ENCODE data around the gene NCR2. TPM values are rescaled to one million over a fixed set of nuclear protein-coding genes. Genes with fewer than 3 reads are reported as not detected.

Gene NCR2
- total and polyA plus RNA-seq, 9 of the 15 experiments (the other 6 are each of a cell fraction or from before 2014, with no cell fraction given), result not detected

GRCh38 chr6:41318654-41319565 is 16.5 kb upstream of the NCR2 start (continued):
- TF ChIP-seq SP1 (CRISPR knock-in tag; IDR thresholded peaks at IDR 0.05) (no peak), CHCHD3 (CRISPR knock-in tag; IDR thresholded peaks at IDR 0.05) (no peak), ZNF398 (CRISPR knock-in tag; IDR thresholded peaks at IDR 0.05) (no peak), MLLT1 (IDR thresholded peaks at IDR 0.05) (0 out of 4 replicates have a peak, but pooled peaks of 1 of the 2 experiments have one; percentile 50), EWSR1 (IDR thresholded peaks at IDR 0.05; ENCODE audit: borderline replicate concordance, low read depth, partially characterized antibody) (no peak), E4F1 (CRISPR knock-in tag; IDR thresholded peaks at IDR 0.05; ENCODE audit: borderline replicate concordance) (no peak), ZNF583 (CRISPR knock-in tag; IDR thresholded peaks at IDR 0.05) (no peak), CREM (IDR thresholded peaks at IDR 0.05; ENCODE audit: low read depth) (peak; percentile 80), BRCA1 (IDR thresholded peaks at IDR 0.05) (no peak), BRCA1 (CRISPR knock-in tag; IDR thresholded peaks at IDR 0.05) (no peak), FOXJ3 (CRISPR knock-in tag; IDR thresholded peaks at IDR 0.05) (no peak), ZNF347 (CRISPR knock-in tag; IDR thresholded peaks at IDR 0.05; ENCODE audit: low read depth) (no peak), KDM5B (IDR thresholded peaks at IDR 0.05; ENCODE audit: insufficient replicate concordance, low read depth, low read length) (no peak), NUFIP1 (IDR thresholded peaks at IDR 0.05; ENCODE audit: partially characterized antibody) (no peak), POLR3A (IDR thresholded peaks at IDR 0.05; ENCODE audit: borderline replicate concordance, extremely low read depth, insufficient read depth, insufficient read length) (no peak), ZNF184 (CRISPR knock-in tag; IDR thresholded peaks at IDR 0.05) (no peak), BRD9 (IDR thresholded peaks at IDR 0.05; ENCODE audit: low read depth, partially characterized antibody) (peak; percentile 51)
- TF ChIP-seq, protein P1, sequence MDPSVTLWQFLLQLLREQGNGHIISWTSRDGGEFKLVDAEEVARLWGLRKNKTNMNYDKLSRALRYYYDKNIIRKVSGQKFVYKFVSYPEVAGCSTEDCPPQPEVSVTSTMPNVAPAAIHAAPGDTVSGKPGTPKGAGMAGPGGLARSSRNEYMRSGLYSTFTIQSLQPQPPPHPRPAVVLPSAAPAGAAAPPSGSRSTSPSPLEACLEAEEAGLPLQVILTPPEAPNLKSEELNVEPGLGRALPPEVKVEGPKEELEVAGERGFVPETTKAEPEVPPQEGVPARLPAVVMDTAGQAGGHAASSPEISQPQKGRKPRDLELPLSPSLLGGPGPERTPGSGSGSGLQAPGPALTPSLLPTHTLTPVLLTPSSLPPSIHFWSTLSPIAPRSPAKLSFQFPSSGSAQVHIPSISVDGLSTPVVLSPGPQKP (CRISPR knock-in tag; IDR thresholded peaks at IDR 0.05), result no peak
- TF ChIP-seq, protein P2, sequence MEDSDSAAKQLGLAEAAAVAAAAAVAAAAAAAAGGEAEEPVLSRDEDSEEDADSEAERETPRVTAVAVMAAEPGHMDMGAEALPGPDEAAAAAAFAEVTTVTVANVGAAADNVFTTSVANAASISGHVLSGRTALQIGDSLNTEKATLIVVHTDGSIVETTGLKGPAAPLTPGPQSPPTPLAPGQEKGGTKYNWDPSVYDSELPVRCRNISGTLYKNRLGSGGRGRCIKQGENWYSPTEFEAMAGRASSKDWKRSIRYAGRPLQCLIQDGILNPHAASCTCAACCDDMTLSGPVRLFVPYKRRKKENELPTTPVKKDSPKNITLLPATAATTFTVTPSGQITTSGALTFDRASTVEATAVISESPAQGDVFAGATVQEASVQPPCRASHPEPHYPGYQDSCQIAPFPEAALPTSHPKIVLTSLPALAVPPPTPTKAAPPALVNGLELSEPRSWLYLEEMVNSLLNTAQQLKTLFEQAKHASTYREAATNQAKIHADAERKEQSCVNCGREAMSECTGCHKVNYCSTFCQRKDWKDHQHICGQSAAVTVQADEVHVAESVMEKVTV (CRISPR knock-in tag; IDR thresholded peaks at IDR 0.05), result peak; percentile 87
